Astrocyte of the cerebellum (primary cell): ENCODE measurements around the gene PDCL2.
"Not testable (repeated sequence)": the region's sequence is repeated elsewhere in the genome, so short reads cannot be mapped to it uniquely, and the experiment has no call there.

Source experiments
- DNase-seq: peaks from one replicate; pipeline ENCODE4 v3.0.0-alpha.2; 2011; ENCODE audit warnings: low read depth
- H3K4me3 ChIP-seq: 2 replicates; pipeline ENCODE4 v1.5.1; 2011; ENCODE audit warnings: mild to moderate bottlenecking, low read depth, low read length, moderate library complexity
- CTCF ChIP-seq: IDR thresholded peaks from 2 replicates; pipeline ENCODE4 v1.5.1; 2012; ENCODE audit warnings: low read length, low read depth, moderate library complexity, mild to moderate bottlenecking; ENCODE audit errors: missing control alignments
- in situ Hi-C: cut with HindIII; loops from 2 replicates; pipeline ENCODE4 v1.10.0; 2017; ENCODE audit warnings: low sequenced_read_pairs

Gene PDCL2

GRCh38 chr4:55604996-55605395, 13.0 kb upstream of the PDCL2 start:
- TF ChIP-seq CTCF = no peak
- H3K4me3 ChIP-seq = no peak overlapping the region
- in situ Hi-C loops = no loop called here
- DNase-seq = no peak

- H3K4me3 ChIP-seq = no peak overlapping the region
- in situ Hi-C loops = no loop called here
Observed at GRCh38 chr4:55600640-55601039, 8.6 kb upstream of the PDCL2 start.

GRCh38 chr4:55598641-55599040, 6.6 kb upstream of the PDCL2 start:
- no peak for TF ChIP-seq CTCF
- no peak for DNase-seq
- in situ Hi-C loops = no loop called here
- H3K4me3 ChIP-seq = no peak overlapping the region

More at GRCh38 chr4:55600640-55601039, 8.6 kb upstream of the PDCL2 start:
- DNase-seq = no peak
- no peak for TF ChIP-seq CTCF

GRCh38 chr4:55588160-55588559, 3.9 kb downstream of the PDCL2 start:
- no peak for TF ChIP-seq CTCF
- DNase-seq = no peak
- in situ Hi-C loops = no loop called here
- H3K4me3 ChIP-seq = no peak overlapping the region

GRCh38 chr4:55582773-55583172, 9.3 kb downstream of the PDCL2 start:
- DNase-seq, in situ Hi-C loops, H3K4me3 ChIP-seq: not testable (repeated sequence)

- TF ChIP-seq CTCF = no peak
- in situ Hi-C loops = no loop called here
Observed at GRCh38 chr4:55578341-55579010, 13.6 kb downstream of the PDCL2 start.

GRCh38 chr4:55575513-55575912, 16.5 kb downstream of the PDCL2 start:
- DNase-seq = no peak
- no peak for TF ChIP-seq CTCF
- H3K4me3 ChIP-seq = no peak overlapping the region
- in situ Hi-C loops = no loop called here

More at GRCh38 chr4:55578341-55579010, 13.6 kb downstream of the PDCL2 start:
- H3K4me3 ChIP-seq = no peak overlapping the region
- no peak for DNase-seq
